DOHH2 (cell line): ENCODE data around the gene MORC2.

ENCODE experiments used
- EZH2phosphoT487 ChIP-seq: fragments of 200-600 bp; sonication (generic); IDR thresholded peaks from 2 replicates; pipeline ENCODE4 v1.6.1; 2017; ENCODE audit warnings: borderline replicate concordance, mild to moderate bottlenecking, antibody characterized with exemption, low read length, moderate library complexity, mixed read lengths
- TF ChIP-seq, protein P1 (sequence below): fragments of 200-600 bp; sonication (generic); IDR thresholded peaks from one replicate; pipeline ENCODE4 v1.5.1; 2014; ENCODE audit warnings: antibody characterized with exemption, mild to moderate bottlenecking, low read depth, low read length; ENCODE audit not compliant: poor library complexity, severe bottlenecking

DNA sequence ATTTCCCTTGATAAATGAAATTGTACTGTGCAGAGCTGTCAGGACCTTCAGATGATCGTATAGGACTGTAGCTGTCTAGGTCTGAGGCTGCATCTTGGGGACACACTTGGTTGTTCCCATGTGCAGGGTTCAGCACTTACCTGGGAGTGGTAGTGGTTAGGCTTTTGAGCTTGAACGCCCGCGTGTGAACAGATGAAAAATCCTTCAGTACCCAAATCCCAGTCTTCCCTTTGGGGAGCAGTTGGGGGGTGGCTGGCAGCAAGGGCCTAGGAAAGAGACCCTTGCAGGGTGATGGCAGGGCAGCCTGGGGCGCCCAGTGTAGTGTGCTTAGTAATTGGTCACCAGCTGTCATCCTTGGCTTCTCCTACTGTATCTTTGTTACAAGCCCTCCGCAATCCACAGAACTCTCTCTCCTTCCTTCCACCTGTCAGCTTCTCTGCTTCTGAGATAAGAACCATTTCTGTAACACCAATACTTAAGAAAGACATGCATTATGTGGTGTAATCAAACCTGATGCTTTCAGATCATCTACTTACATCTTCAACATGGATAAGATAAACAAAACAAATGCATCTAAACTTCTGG lies 64.6 kb downstream of the MORC2 start:
- TF ChIP-seq, protein P1, sequence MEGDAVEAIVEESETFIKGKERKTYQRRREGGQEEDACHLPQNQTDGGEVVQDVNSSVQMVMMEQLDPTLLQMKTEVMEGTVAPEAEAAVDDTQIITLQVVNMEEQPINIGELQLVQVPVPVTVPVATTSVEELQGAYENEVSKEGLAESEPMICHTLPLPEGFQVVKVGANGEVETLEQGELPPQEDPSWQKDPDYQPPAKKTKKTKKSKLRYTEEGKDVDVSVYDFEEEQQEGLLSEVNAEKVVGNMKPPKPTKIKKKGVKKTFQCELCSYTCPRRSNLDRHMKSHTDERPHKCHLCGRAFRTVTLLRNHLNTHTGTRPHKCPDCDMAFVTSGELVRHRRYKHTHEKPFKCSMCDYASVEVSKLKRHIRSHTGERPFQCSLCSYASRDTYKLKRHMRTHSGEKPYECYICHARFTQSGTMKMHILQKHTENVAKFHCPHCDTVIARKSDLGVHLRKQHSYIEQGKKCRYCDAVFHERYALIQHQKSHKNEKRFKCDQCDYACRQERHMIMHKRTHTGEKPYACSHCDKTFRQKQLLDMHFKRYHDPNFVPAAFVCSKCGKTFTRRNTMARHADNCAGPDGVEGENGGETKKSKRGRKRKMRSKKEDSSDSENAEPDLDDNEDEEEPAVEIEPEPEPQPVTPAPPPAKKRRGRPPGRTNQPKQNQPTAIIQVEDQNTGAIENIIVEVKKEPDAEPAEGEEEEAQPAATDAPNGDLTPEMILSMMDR = no peak
- no peak for TF ChIP-seq EZH2phosphoT487
